ENCODE results near the gene SPARCL1.
"Not testable (repeated sequence)": the region's sequence is repeated elsewhere in the genome, so short reads cannot be mapped to it uniquely, and the experiment has no call there.

SPARCL1 gene

GRCh38 chr4:87529187-87529586 lies at the start of gene SPARCL1:
Gene SPARCL1, minus strand, starts transcription at chr4:87529376. Its CDS starts 29,802 bp downstream, at chr4:87499574.
- no peak for DNase-seq

- DNase-seq, result no peak
Observed at GRCh38 chr4:87575983-87576382, 46.8 kb upstream of the SPARCL1 start.

GRCh38 chr4:87575408-87575807 lies 46.2 kb upstream of the SPARCL1 start:
- no peak for DNase-seq

GRCh38 chr4:87574996-87575395 lies 45.8 kb upstream of the SPARCL1 start:
- DNase-seq, result peak in 1 of 3 donors; percentile 3

GRCh38 chr4:87574376-87574775 lies 45.2 kb upstream of the SPARCL1 start:
- DNase-seq, result not testable (repeated sequence)

- DNase-seq, result no peak
Observed at GRCh38 chr4:87570290-87570805, 41.2 kb upstream of the SPARCL1 start.

- DNase-seq, result no peak
Observed at GRCh38 chr4:87567191-87567590, 38.0 kb upstream of the SPARCL1 start.

- DNase-seq, result no peak
Observed at GRCh38 chr4:87566276-87566675, 37.1 kb upstream of the SPARCL1 start.

GRCh38 chr4:87565746-87566145 lies 36.6 kb upstream of the SPARCL1 start:
- no peak for DNase-seq

GRCh38 chr4:87560802-87561201 lies 31.6 kb upstream of the SPARCL1 start:
- DNase-seq, result peak in 2 of 3 donors; percentile 18 to 31

GRCh38 chr4:87559090-87559837 lies 30.1 kb upstream of the SPARCL1 start:
- DNase-seq, result no peak

GRCh38 chr4:87557348-87557747 lies 28.2 kb upstream of the SPARCL1 start:
- no peak for DNase-seq

- peak; percentile 43 to 81 (median 56) for DNase-seq
Observed at GRCh38 chr4:87555773-87556619, 26.8 kb upstream of the SPARCL1 start.

GRCh38 chr4:87553182-87553581 lies 24.0 kb upstream of the SPARCL1 start:
- no peak for DNase-seq

GRCh38 chr4:87551361-87551760 lies 22.2 kb upstream of the SPARCL1 start:
- DNase-seq, result no peak

- no peak for DNase-seq
Observed at GRCh38 chr4:87547016-87547708, 18.0 kb upstream of the SPARCL1 start.

GRCh38 chr4:87545052-87545451 lies 15.9 kb upstream of the SPARCL1 start:
- DNase-seq, result no peak

GRCh38 chr4:87543835-87544461 lies 14.8 kb upstream of the SPARCL1 start:
- peak; percentile 38 to 42 (median 39) for DNase-seq

GRCh38 chr4:87542734-87543312 lies 13.6 kb upstream of the SPARCL1 start:
- no peak for DNase-seq

- DNase-seq, result no peak
Observed at GRCh38 chr4:87541956-87542709, 13.0 kb upstream of the SPARCL1 start.

- DNase-seq, result no peak
Observed at GRCh38 chr4:87541521-87541920, 12.3 kb upstream of the SPARCL1 start.

All from suppressor macrophage treated with lipopolysaccharide for 1 hour (primary cell).